COR-L47 (cell line): Measurements from ENCODE around the gene FADS6.

ENCODE experiments used
- DNase-seq: peaks from one replicate; lab custom pipeline; 2025; lab: John Stamatoyannopoulos, UW

FADS6 gene

GRCh38 chr17:74852237-74853047 lies 41.0 kb downstream of the FADS6 start:
- no peak for DNase-seq

GRCh38 chr17:74851612-74852236 lies 41.7 kb downstream of the FADS6 start:
- DNase-seq: peak; percentile 85

GRCh38 chr17:74850914-74851313 lies 42.5 kb downstream of the FADS6 start:
- DNase-seq: no peak

- DNase-seq: no peak
Measured at GRCh38 chr17:74850310-74850709, 43.1 kb downstream of the FADS6 start.

GRCh38 chr17:74848656-74849399 lies 44.6 kb downstream of the FADS6 start:
- no peak for DNase-seq

GRCh38 chr17:74846621-74847020 lies 46.8 kb downstream of the FADS6 start:
- DNase-seq: no peak

- DNase-seq: no peak
Measured at GRCh38 chr17:74843352-74843627, 50.1 kb downstream of the FADS6 start.

- peak; percentile 76 for DNase-seq
Measured at GRCh38 chr17:74842599-74843351, 50.7 kb downstream of the FADS6 start.

GRCh38 chr17:74842146-74842598 lies 51.3 kb downstream of the FADS6 start:
- DNase-seq: no peak

- no peak for DNase-seq
Measured at GRCh38 chr17:74840989-74841666, 52.3 kb downstream of the FADS6 start.

- DNase-seq: no peak
Measured at GRCh38 chr17:74839990-74840852, 53.2 kb downstream of the FADS6 start.

- no peak for DNase-seq
Measured at GRCh38 chr17:74838274-74838673, 55.2 kb downstream of the FADS6 start.

GRCh38 chr17:74836691-74837467 lies 56.6 kb downstream of the FADS6 start:
- no peak for DNase-seq

GRCh38 chr17:74836191-74836590 lies 57.2 kb downstream of the FADS6 start:
- DNase-seq: no peak

- no peak for DNase-seq
Measured at GRCh38 chr17:74833501-74834377, 59.7 kb downstream of the FADS6 start.

- DNase-seq: no peak
Measured at GRCh38 chr17:74832421-74832820, 61.0 kb downstream of the FADS6 start.

GRCh38 chr17:74831444-74832146 lies 61.8 kb downstream of the FADS6 start:
- DNase-seq: no peak

- no peak for DNase-seq
Measured at GRCh38 chr17:74830861-74831260, 62.6 kb downstream of the FADS6 start.
